T-helper 2 cell treated with Interferon-gamma antibody and Interleukin-4, amounts not matched to agents 100 ng/mL and 5 ng/mL, for 36 hours (primary cell): Measurements from ENCODE around the gene SORCS2. TPM values are rescaled to one million over a fixed set of nuclear protein-coding genes. Genes with fewer than 3 reads are reported as not detected.
"Not testable (repeated sequence)": the region's sequence is repeated elsewhere in the genome, so short reads cannot be mapped to it uniquely, and the experiment has no call there.

ENCODE experiments used
- intact Hi-C: fragments of 100-400 bp; cut with micrococcal nuclease; formaldehyde crosslinking; loops from one replicate; pipeline ENCODE4 v1.15.1; 2023
- total RNA-seq: library from RNA; stranded (reverse); gene quantifications from 2 replicates; pipeline ENCODE4 v1.2.3, GENCODE V29; 2022

SORCS2 gene
- total RNA-seq, 1 donor from 2014 or later = 0.05 TPM

DNA sequence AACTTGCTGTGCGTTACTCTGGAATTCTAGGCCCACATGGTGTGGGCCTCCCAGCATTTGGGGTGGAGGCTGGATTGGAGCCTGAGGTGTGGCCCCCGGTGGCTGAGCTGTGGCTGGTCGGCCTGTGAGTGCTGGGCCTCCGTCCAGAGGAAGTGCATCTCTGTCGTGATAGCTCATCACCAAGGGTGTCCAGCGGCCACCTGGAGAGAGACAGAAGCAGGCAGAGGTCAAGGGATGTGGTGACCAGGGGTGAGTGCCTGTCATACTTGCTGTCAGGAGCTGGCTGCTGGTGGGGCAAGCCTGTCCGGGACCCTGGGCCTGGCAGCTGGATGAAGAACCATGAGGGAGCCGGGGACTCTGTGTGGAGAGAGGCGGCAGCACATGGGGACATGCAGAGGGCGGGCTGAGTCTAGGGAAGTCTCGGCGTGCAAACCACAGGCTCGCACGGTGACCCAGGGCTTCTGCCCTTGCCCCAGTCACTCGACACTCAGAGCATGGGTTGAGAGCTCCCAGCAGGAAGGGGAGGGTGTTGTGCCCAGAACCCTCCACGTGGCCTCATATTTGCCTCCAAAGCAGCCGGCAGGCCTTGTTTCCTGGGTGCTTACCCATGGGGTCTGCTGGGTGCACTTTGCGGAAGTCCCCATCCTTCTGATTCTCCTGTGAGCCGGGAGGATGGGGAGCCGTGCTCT, 6.2 kb downstream of the SORCS2 start:
- intact Hi-C loops = no loop called here

DNA sequence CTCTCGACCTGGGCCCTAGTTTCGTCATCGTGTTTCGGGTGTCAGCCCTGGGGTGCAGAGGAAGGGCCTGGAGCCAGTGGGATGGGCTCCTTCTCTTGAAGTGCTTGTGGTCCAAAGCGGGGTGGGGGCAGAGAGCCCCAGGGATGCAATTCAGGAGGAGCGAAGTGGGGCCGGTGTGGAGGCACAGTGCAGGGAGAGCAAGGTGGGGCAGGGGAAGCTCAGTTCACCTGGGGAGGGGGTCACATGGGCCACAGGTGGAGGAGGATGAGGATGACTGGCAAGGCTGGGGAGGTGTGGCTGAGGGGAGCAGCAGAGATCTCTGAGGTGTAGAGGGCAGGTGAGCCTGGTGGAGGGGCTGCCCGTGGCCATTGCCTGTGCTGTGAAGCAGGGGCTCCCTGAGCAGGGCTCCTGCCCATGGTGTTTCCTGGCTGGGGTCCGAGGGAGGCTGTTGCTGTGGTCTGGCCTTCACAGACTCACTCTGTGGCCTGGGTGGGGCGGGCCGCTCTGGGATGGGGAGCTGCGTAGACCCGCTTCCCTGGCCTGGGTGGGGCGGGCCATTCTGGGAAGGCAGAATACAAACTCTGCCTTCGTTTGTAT, 6.9 kb downstream of the SORCS2 start:
- intact Hi-C loops = no loop called here

- intact Hi-C loops = no loop called here
Measured at GRCh38 chr4:7199771-7200441, 7.6 kb downstream of the SORCS2 start.

GRCh38 chr4:7200801-7201200, 8.5 kb downstream of the SORCS2 start:
- intact Hi-C loops = no loop called here

DNA sequence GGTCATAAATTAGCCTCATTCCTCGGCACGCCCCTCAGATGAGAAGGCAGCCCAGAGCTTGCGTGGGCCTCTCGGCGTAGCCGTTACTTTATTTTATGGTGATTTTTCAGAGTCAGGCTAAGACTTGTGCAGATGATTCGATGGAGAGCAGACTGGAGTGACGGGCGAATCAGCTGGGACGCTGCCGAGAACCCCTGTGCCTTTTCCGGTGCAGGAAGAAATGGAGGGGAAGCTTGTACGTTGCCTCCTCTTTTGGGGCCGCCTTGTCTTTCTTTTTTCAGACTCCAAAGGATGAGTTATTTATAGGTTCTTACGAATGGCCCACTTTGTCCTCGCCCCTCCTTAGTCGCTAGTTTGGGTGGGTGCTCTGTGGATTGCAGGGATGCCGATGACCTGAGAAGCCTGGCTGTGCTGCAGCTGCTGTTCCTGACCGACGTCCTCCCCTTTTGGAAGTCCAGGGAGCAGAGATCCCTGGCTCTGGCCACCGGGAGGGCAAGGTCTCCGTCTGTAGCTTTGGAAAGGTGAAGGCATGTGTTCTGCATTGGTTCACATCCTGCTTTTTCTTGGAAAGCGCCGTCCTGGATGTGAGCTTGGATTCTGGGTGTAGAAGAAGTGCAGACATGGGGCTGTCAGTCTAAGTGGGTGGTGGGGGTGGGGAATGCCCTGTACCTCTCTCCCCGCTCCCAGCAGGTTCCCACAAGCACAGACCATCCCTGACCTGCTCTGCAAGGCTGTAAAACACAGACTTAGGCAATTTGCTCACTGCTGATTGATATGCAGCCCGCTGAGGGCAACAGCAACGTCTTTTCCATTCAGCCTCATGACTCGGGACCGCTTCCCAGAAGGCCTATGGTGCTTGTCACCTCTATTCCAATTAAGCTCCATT, 9.3 kb downstream of the SORCS2 start:
- intact Hi-C loops = no loop called here

DNA sequence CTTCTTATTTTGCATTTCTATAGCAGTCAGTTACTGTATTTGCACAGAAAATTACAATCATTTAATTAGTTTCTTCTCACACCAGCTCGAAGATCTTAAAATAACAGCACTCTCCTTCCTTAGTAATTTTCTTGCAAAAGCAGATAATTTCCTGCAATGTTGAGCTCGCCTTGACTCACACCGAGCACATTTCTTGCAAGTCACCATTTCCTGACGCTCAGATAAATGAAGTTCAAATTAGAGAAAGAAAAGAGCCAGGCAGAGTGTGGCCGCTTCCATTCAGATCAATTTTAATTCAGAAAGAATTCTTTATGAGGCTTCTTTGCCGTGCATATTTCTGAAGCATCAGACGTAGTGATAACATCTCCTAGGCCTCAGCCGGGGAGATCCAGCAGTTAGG, 10.1 kb downstream of the SORCS2 start:
- intact Hi-C loops = no loop called here

DNA sequence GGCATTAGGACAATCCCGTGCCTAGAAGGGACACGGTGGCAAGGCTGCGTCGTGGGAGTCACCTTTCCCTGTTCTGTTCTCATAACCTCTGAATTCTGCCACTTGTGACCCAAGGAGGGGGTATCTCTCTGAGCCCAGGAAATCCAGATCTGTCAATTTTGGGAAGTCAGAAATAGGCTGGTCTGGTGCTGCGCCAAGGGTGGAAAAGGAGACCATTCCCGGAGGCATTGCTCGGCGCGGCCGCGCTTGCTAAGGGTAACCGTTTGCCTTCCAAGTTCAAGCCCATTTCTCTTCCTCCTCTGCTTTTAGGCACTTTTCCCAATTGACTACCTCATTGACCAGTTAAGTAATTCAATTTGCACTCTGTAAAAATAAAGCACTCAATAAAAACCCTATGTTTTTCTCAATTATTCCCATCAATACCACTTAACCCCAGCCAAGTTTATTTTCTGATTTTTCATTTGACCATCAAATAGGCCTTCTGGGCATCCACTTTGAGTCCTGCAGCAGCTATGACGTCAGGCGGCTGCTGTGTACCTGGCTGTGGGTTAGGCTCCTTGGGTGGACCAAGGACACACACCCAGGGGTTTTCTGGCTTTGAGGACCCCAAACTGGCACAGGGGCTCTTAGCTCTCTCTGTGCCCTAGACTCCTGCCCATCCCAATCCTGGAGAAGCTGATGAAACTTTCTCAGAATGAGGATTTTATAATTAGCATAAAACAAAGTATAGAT, 12.5 kb downstream of the SORCS2 start:
- intact Hi-C loops = no loop called here

- intact Hi-C loops = no loop called here
Measured at GRCh38 chr4:7206385-7206784, 14.0 kb downstream of the SORCS2 start.

DNA sequence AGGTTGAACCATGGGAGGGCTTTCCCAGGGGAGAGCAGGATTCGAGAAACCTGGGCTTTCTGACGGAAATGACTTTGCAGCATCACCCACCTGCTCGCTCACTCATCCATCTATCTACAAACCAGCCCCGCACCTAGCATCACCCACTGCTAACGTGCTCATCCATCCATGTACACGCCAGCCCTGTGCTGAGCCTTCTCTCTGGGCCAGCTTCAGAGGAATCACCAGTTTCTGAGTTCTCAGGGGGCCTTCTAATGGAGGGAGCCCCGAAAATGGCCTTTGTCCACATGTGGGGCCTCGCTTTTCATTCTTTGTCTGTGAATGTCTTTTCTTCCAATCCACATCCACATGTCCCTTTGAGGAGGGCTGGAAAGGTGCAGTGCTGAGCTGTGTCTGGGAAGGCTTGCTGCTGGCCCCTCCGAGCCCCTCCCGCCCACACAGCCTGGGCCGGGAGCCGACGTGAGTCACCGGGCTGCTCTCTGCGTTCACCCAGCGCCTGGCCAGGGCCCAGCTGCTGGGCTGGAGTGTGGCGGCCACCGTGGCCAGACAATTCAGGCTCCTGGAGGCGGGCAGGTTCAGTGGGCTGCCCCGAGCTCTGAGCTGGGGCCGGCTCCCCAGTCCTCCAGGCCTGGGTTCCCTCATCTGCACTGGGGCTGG, 14.7 kb downstream of the SORCS2 start:
- intact Hi-C loops = no loop called here

DNA sequence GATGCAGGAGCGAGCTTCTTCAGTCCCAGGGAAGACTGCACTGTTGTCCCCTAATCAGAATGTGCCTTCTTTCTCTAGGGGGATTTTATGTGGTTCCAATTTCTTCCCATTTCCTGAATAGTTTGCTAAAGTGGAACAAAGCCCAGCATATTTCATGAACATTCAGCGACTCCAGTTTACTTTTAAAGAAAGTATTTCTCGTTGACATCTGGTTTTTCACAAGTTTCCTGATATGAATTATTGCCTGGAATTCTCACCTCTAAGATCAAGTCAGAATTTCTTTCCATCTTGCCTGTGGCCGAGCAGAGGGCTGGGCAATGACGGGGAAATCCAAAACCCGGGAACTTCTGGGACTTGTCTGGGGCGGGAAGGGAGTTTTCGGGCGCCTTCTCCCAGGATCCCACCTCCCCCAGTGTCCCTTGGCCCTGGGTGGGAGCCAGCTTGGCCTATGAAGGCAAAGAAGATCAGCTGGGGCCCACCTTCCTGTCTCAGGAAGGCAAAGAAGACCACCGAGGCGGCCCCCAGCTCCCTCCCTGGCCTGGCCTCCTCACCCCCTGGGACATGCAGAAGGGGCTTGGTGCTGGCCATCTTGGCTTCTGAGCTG, 15.4 kb downstream of the SORCS2 start:
- intact Hi-C loops = no loop called here

- intact Hi-C loops = no loop called here
Measured at GRCh38 chr4:7208509-7209451, 16.4 kb downstream of the SORCS2 start.

GRCh38 chr4:7209699-7210098, 17.4 kb downstream of the SORCS2 start:
- intact Hi-C loops = no loop called here

- intact Hi-C loops = no loop called here
Measured at GRCh38 chr4:7210824-7211223, 18.5 kb downstream of the SORCS2 start.

GRCh38 chr4:7212101-7212674, 19.9 kb downstream of the SORCS2 start:
- intact Hi-C loops = no loop called here

GRCh38 chr4:7212921-7213320, 20.6 kb downstream of the SORCS2 start:
- intact Hi-C loops = no loop called here

- intact Hi-C loops = no loop called here
Measured at GRCh38 chr4:7213807-7214206, 21.5 kb downstream of the SORCS2 start.

DNA sequence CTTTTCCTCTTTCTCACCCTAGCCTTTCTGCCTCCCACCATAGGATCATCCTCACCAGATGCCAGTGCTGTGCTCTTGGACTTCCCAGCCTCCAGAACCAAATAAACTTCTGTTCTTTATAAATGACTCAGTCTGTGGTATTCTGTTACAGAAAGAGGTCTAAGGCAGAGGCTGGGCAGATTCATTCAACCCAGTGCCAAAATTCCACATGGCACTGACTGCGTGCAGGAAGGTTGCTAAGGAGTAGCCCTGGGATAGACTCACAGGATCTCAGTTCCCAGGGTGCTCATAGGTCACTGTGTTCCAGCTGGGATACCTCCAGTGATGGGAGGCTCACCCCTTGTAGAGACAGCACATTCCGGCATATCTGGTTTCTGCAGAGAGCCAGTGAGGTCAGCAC, 22.0 kb downstream of the SORCS2 start:
- intact Hi-C loops = no loop called here

- intact Hi-C loops = not testable (repeated sequence)
Measured at GRCh38 chr4:7215187-7215586, 22.8 kb downstream of the SORCS2 start.

GRCh38 chr4:7217039-7217438, 24.7 kb downstream of the SORCS2 start:
- intact Hi-C loops = no loop called here
